Fibroblast of lung (primary cell): ENCODE data around the gene NAT16. TPM values are rescaled to one million over a fixed set of nuclear protein-coding genes. Genes with fewer than 3 reads are reported as not detected.
"Not testable (repeated sequence)": the region's sequence is repeated elsewhere in the genome, so short reads cannot be mapped to it uniquely, and the experiment has no call there.

Experiments
- DNase-seq, 2 donors: peaks; one replicate each; pipeline versions ENCODE4 v3.0.0 to v3.0.0-alpha.2; 2010; ENCODE audit warnings: low read depth in 2 of 2
- H2AFZ ChIP-seq: 2 replicates; pipeline ENCODE4 v1.5.1; 2012; ENCODE audit warnings: low read length, control low read depth, inconsistent platforms
- H3K27ac ChIP-seq: 2 replicates; pipeline ENCODE4 v1.5.1; 2011; ENCODE audit warnings: low read length, control low read depth; ENCODE audit not compliant: insufficient read depth
- H3K27me3 ChIP-seq: 2 replicates; pipeline ENCODE4 v1.5.1; 2011; ENCODE audit warnings: mild to moderate bottlenecking, low read length; ENCODE audit not compliant: control insufficient read depth, insufficient read depth
- H3K36me3 ChIP-seq: 2 replicates; pipeline ENCODE4 v1.5.1; 2011; ENCODE audit warnings: low read length; ENCODE audit not compliant: control insufficient read depth, insufficient read depth
- H3K4me1 ChIP-seq: 2 replicates; pipeline ENCODE4 v1.5.1; 2011; ENCODE audit warnings: low read length; ENCODE audit not compliant: control insufficient read depth, insufficient read depth; ENCODE audit errors: extremely low read depth
- H3K4me2 ChIP-seq: 2 replicates; pipeline ENCODE4 v1.5.1; 2011; ENCODE audit warnings: low read length, control low read depth; ENCODE audit not compliant: insufficient read depth; ENCODE audit errors: extremely low read depth
- H3K4me3 ChIP-seq, 4 experiments: fragments of 200-600 bp in 1 of 4; sonication (generic) in 1 of 4; replicated peaks in 1 of 4; 2 replicates each; pipeline ENCODE4 v1.5.1; 2011 to 2016; ENCODE audit warnings: low read length in 4 of 4, low read depth in 3 of 4, mild to moderate bottlenecking in 3 of 4, control low read depth in 2 of 4, inconsistent platforms in 1 of 4, mixed read lengths in 1 of 4; ENCODE audit not compliant: insufficient read depth in 1 of 4; ENCODE audit errors: control extremely low read depth in 1 of 4
- H3K79me2 ChIP-seq: 2 replicates; pipeline ENCODE4 v1.5.1; 2012; ENCODE audit warnings: mild to moderate bottlenecking, low read length, inconsistent platforms; ENCODE audit not compliant: control insufficient read depth, insufficient read depth
- H3K9ac ChIP-seq: 2 replicates; pipeline ENCODE4 v1.5.1; 2011; ENCODE audit warnings: mild to moderate bottlenecking, low read length, control low read depth; ENCODE audit not compliant: insufficient read depth
- H3K9me3 ChIP-seq: 2 replicates; pipeline ENCODE4 v1.5.1; 2012; ENCODE audit warnings: low read depth, low read length; ENCODE audit not compliant: control insufficient read depth, insufficient read depth
- H4K20me1 ChIP-seq: 2 replicates; pipeline ENCODE4 v1.5.1; 2011; ENCODE audit warnings: low read length; ENCODE audit not compliant: control insufficient read depth, insufficient read depth; ENCODE audit errors: extremely low read depth
- EZH2 ChIP-seq: IDR thresholded peaks from 2 replicates; pipeline ENCODE4 v1.5.1; 2012; ENCODE audit warnings: low read length, control low read depth, mild to moderate bottlenecking; ENCODE audit errors: missing control alignments
- polyA plus RNA-seq, 2 donors: library from polyadenylated mRNA; depleted of rRNA in 1 of 2; stranded (reverse) in 1 of 2; unstranded in 1 of 2; fragments of >200 nt; gene quantifications; 2 replicates each; pipeline ENCODE4 v1.2.1, GENCODE V29; 2011 to 2012; ENCODE audit warnings: missing spikeins in 1 of 2
- total RNA-seq: library from RNA; depleted of rRNA; stranded (reverse); fragments of >200 nt; gene quantifications from 2 replicates; pipeline ENCODE4 v1.2.1, GENCODE V29; 2014
- TF ChIP-seq, protein P1 (sequence below), 2 donors: IDR thresholded peaks in 1 of 2; conservative IDR thresholded peaks in 1 of 2; 1 replicate in 1 of 2; 2 replicates in 1 of 2; pipeline ENCODE4 v1.5.1; 2011 to 2012; ENCODE audit warnings: low read length in 2 of 2, control low read depth in 1 of 2, inconsistent platforms in 1 of 2, low read depth in 1 of 2, mild to moderate bottlenecking in 1 of 2

NAT16 gene
- total and polyA plus RNA-seq, 2 donors (not counting 1 experiment from before 2014, with no cell fraction given), result not detected

DNA sequence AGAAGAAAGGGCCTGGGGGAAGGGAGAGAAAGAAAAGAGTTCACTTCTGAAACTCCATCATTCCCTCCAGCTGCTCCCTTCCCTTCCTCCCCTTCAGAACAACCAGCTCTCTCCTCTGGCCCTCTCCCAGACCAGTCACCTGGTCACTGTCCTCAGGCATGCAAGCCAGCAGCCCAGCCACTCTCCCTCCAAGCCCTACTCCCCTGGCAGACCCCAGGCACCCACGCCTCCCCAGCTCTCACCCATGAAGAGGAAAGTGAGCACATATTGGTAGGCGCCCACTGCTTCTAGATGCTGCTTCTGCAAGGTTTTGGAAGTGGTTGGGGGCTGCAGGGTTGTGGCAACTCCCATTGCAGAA, 20.4 kb upstream of the NAT16 start:
- DNase-seq, result no peak
- H3K4me1 ChIP-seq, result peaks cover 2% of the 10 kb centered on the region

DNA sequence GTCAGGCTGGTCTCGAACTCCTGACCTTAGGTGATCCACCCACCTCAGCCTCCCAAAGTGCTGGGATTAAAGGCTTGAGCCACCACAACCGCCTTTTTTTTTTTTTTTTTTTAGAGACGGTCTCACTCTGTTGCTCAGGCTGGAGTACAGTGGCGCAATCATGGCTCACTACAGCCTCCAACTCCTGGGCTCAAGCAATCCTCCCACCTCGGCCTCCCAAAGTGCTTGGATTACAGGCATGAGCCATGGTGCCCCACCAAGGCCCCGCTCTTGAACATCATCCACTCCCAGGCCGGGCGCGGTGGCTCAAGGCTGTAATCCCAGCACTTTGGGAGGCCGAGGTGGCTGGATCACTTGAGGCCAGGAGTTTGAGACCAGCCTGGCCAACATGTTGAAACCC, 19.4 kb upstream of the NAT16 start:
- H3K9me3 ChIP-seq, H3K4me2 ChIP-seq, H4K20me1 ChIP-seq, H3K9ac ChIP-seq, H3K36me3 ChIP-seq, H3K27ac ChIP-seq, H2AFZ ChIP-seq, H3K4me3 ChIP-seq, DNase-seq, H3K79me2 ChIP-seq, H3K4me1 ChIP-seq: not testable (repeated sequence)
- peaks cover 28% of the 10 kb centered on the region for H3K27me3 ChIP-seq

More for the DNA sequence above, 20.4 kb upstream of the NAT16 start:
- no peak overlapping the region for H3K9ac ChIP-seq
- no peaks in the 10 kb centered on the region for H4K20me1 ChIP-seq
- peaks cover 28% of the 10 kb centered on the region for H3K27me3 ChIP-seq
- H3K79me2 ChIP-seq, result no peaks in the 10 kb centered on the region
- TF ChIP-seq, protein P1, sequence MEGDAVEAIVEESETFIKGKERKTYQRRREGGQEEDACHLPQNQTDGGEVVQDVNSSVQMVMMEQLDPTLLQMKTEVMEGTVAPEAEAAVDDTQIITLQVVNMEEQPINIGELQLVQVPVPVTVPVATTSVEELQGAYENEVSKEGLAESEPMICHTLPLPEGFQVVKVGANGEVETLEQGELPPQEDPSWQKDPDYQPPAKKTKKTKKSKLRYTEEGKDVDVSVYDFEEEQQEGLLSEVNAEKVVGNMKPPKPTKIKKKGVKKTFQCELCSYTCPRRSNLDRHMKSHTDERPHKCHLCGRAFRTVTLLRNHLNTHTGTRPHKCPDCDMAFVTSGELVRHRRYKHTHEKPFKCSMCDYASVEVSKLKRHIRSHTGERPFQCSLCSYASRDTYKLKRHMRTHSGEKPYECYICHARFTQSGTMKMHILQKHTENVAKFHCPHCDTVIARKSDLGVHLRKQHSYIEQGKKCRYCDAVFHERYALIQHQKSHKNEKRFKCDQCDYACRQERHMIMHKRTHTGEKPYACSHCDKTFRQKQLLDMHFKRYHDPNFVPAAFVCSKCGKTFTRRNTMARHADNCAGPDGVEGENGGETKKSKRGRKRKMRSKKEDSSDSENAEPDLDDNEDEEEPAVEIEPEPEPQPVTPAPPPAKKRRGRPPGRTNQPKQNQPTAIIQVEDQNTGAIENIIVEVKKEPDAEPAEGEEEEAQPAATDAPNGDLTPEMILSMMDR (conservative IDR thresholded peaks at IDR 0.05 in 1 of 2, IDR thresholded peaks at IDR 0.05 in 1 of 2; ENCODE audit: low read depth in 1 of 2, low read length in 2 of 2), result no peak
- TF ChIP-seq EZH2, result no peak
- H3K4me3 ChIP-seq, result no peak overlapping the region
- no peaks in the 10 kb centered on the region for H3K36me3 ChIP-seq
- H3K27ac ChIP-seq, result no peak overlapping the region
- no peak overlapping the region for H3K4me2 ChIP-seq
- no peaks in the 10 kb centered on the region for H3K9me3 ChIP-seq
- no peak overlapping the region for H2AFZ ChIP-seq

DNA sequence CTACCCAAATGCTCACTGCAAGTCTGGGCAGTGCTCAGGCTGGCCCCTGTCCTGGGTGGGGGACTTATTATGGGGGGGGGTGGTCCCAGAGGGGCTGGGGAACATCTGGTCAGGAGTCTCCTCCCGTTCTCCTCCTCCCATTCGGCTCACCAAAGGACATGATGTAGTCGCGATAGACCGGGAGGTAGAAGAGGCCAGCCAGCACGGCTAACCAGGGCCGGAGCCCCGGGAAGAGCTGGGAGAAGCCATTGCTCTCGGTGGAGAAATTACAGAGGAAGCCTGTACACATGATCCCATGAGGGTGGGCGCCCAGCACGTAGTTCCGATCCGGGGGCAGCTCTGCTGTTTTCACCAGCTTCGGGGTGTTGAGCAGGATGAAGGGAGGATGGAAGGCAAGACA, 18.4 kb upstream of the NAT16 start:
- no peak for DNase-seq
- Histone ChIP-seq H3K27ac (no peak overlapping the region), H3K4me1 (peaks cover 2% of the 10 kb centered on the region), H3K79me2 (no peaks in the 10 kb centered on the region), H3K4me2 (no peak overlapping the region), H3K27me3 (peaks cover 28% of the 10 kb centered on the region), H4K20me1 (no peaks in the 10 kb centered on the region), H2AFZ (no peak overlapping the region), H3K9ac (no peak overlapping the region), H3K36me3 (no peaks in the 10 kb centered on the region), H3K4me3 (no peak overlapping the region), H3K9me3 (no peaks in the 10 kb centered on the region)
- TF ChIP-seq, protein P1 (conservative IDR thresholded peaks at IDR 0.05 in 1 of 2, IDR thresholded peaks at IDR 0.05 in 1 of 2; ENCODE audit: low read depth in 1 of 2, low read length in 2 of 2), result no peak
- no peak for TF ChIP-seq EZH2
